HG02763 (cell line): ENCODE data around the gene TERB1.
A peak's percentile ranks its signal among the peaks of the same experiment; 100 is the strongest.
"Not testable (repeated sequence)": the region's sequence is repeated elsewhere in the genome, so short reads cannot be mapped to it uniquely, and the experiment has no call there.

Experiments
- ATAC-seq: cut with Tn5 transposase; IDR thresholded peaks from one replicate; pipeline ENCODE4 v1.9.1; 2021; ENCODE audit warnings: mild to moderate bottlenecking, moderate library complexity; ENCODE audit not compliant: unreplicated experiment

Gene TERB1

GRCh38 chr16:66824006-66824405 lies 22.6 kb upstream of the TERB1 start:
- no peak for ATAC-seq

- no peak for ATAC-seq
These were observed 13.3 kb upstream of the TERB1 start for GRCh38 chr16:66814734-66815133.

- ATAC-seq: no peak
These were observed 9.7 kb upstream of the TERB1 start for GRCh38 chr16:66811043-66811442.

GRCh38 chr16:66810391-66810790 lies 9.0 kb upstream of the TERB1 start:
- no peak for ATAC-seq

- no peak for ATAC-seq
These were observed 8.4 kb upstream of the TERB1 start for GRCh38 chr16:66809765-66810164.

- no peak for ATAC-seq
These were observed 775 bp upstream of the TERB1 start for GRCh38 chr16:66802159-66802558.

- no peak for ATAC-seq
These were observed 528 bp downstream of the TERB1 start for GRCh38 chr16:66800856-66801255.

- ATAC-seq: no peak
These were observed 3.2 kb downstream of the TERB1 start for GRCh38 chr16:66798161-66798560.

- ATAC-seq: not testable (repeated sequence)
These were observed 7.4 kb downstream of the TERB1 start for GRCh38 chr16:66793984-66794383.

GRCh38 chr16:66790130-66790733 lies 11.2 kb downstream of the TERB1 start:
- no peak for ATAC-seq

- no peak for ATAC-seq
These were observed 14.0 kb downstream of the TERB1 start for GRCh38 chr16:66787427-66787826.

- ATAC-seq: no peak
These were observed 14.8 kb downstream of the TERB1 start for GRCh38 chr16:66786551-66786950.

- no peak for ATAC-seq
These were observed 24.9 kb downstream of the TERB1 start for GRCh38 chr16:66776457-66776856.

- no peak for ATAC-seq
These were observed 26.4 kb downstream of the TERB1 start for GRCh38 chr16:66774981-66775380.

GRCh38 chr16:66758086-66758485 lies 43.3 kb downstream of the TERB1 start:
- ATAC-seq: no peak

GRCh38 chr16:66754819-66755218 lies 46.6 kb downstream of the TERB1 start:
- no peak for ATAC-seq

GRCh38 chr16:66754211-66754610 lies 47.2 kb downstream of the TERB1 start:
- ATAC-seq: no peak

GRCh38 chr16:66752958-66753357 lies 48.4 kb downstream of the TERB1 start:
- ATAC-seq: no peak

GRCh38 chr16:66752379-66752778 lies 49.0 kb downstream of the TERB1 start:
- ATAC-seq: no peak

- ATAC-seq: no peak
These were observed 49.4 kb downstream of the TERB1 start for GRCh38 chr16:66751992-66752322.

GRCh38 chr16:66751303-66751991 lies 49.9 kb downstream of the TERB1 start, which contains the start of gene DYNC1LI2:
DYNC1LI2 (minus strand) TSS chr16:66751609; CDS start chr16:66751591, 18 bp downstream.
- ATAC-seq: peak; percentile 84

- ATAC-seq: no peak
These were observed 50.4 kb downstream of the TERB1 start for GRCh38 chr16:66751053-66751302.
